Stimulated activated naive CD8-positive, alpha-beta T cell treated with anti-CD3 and anti-CD28 coated beads, Interleukin-15, amount 100 ng/mL, for 72 hours (primary cell): Measurements from ENCODE around the gene ABCA6.
"Not testable (repeated sequence)": the region's sequence is repeated elsewhere in the genome, so short reads cannot be mapped to it uniquely, and the experiment has no call there.

Source experiments
- ATAC-seq: fragments of 150-1000 bp; cut with Tn5 transposase; 2 replicates; pipeline ENCODE4 v1.10.0; 2021; ENCODE audit warnings: mild to moderate bottlenecking, moderate library complexity
- DNase-seq, 2 donors: peaks; one replicate each; pipeline ENCODE4 v3.0.0; 2021 to 2022
- H3K27ac Mint-ChIP-seq, 2 donors: one replicate each; pipeline ENCODE4 v1.8.0; 2022; ENCODE audit warnings: mild to moderate bottlenecking in 2 of 2, mixed read lengths in 2 of 2, moderate library complexity in 2 of 2
- H3K27me3 Mint-ChIP-seq: one replicate; pipeline ENCODE4 v1.8.0; 2022; ENCODE audit warnings: mixed read lengths
- H3K4me1 Mint-ChIP-seq: one replicate; pipeline ENCODE4 v1.8.0; 2022; ENCODE audit warnings: mild to moderate bottlenecking, mixed read lengths
- H3K4me3 Mint-ChIP-seq, 2 donors: one replicate each; pipeline ENCODE4 v1.8.0; 2022; ENCODE audit warnings: mild to moderate bottlenecking in 2 of 2, mixed read lengths in 2 of 2, moderate library complexity in 1 of 2
- H3K9me3 Mint-ChIP-seq, 2 donors: one replicate each; pipeline ENCODE4 v1.8.0; 2022; ENCODE audit warnings: mixed read lengths in 2 of 2

Gene ABCA6

GRCh38 chr17:69070378-69071232 lies 71.1 kb downstream of the ABCA6 start:
- peaks cover 10 to 33% of the 10 kb centered on the region in 2 donors for H3K9me3 Mint-ChIP-seq
- not testable (repeated sequence) for DNase-seq, H3K27me3 Mint-ChIP-seq, ATAC-seq, H3K4me3 Mint-ChIP-seq
- peak overlapping the region in 1 of 2 donors; percentile 74 for H3K27ac Mint-ChIP-seq
- H3K4me1 Mint-ChIP-seq = peaks cover 21% of the 10 kb centered on the region

DNA sequence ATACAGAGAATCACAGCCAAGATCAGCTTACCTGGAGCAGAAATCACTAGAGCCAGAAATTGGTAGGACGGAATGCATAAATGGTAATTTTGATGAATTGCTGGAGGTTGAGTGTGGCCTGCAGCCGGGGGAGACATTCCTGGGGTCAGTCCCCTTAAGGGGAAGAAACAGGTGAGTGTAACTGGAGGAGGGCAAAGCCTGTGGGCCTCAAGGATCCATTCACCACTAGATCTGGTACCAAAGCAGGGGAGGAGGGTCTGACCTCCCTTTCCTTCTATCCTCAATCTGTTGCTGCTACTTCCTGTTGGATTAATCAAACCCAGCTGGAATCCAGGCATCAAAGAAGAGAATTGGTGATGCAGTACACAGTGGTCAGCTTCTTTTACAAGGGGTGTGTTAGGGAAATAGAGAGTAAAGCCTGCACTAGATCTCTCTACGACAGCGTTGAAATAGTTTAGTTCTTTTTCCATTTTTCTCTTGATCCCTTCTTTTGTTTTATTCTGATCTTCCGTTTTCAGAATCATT lies 72.4 kb downstream of the ABCA6 start:
- no peak for DNase-seq
- no peak overlapping the region for H3K27ac Mint-ChIP-seq
- ATAC-seq = no peak
- H3K27me3 Mint-ChIP-seq = peaks cover 10% of the 10 kb centered on the region
- H3K4me1 Mint-ChIP-seq = peaks cover 27% of the 10 kb centered on the region
- H3K4me3 Mint-ChIP-seq = no peak overlapping the region
- H3K9me3 Mint-ChIP-seq = peaks cover 10 to 28% of the 10 kb centered on the region in 2 donors

DNA sequence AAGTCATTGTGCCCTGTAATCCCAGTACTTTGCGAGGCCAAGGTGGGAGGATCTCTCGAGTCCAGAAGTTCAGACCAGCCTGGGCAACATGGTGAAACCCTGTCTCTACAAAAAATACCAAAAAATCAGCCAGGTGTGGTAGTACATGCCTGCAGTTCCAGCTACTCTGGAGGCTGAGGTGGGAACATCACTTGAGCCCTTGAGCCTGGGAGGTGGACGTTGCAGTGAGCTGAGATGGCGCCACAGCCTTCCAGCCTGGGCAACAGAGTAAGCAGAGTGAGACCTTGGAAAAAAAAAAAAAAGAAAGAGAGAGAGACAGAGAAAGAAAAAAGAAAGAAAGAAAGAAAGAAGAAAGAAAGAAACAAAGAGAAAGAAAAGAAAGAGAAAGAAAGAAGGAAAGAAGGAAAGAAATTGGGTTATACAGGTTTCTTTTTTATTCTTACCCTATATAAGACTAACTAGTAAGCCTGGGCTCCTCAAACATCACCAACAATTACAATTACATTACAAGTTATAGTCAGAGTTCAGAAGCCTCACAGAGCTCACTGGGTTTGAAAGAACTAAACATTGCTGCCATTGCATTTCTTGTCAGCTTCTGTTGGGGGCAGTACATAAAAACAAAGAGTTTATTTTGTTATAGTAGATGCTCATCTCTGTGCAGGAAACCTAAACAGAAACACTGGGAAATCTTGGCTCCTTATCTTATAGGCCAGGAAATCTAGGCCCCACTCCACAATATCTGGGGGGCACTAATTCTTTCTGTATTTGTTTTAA lies 74.2 kb downstream of the ABCA6 start:
- Mint-ChIP-seq H3K27me3 (peaks cover 10% of the 10 kb centered on the region), H3K9me3 (peaks cover 0 to 16% of the 10 kb centered on the region in 2 donors), H3K4me1 (peaks cover 27% of the 10 kb centered on the region), H3K4me3 (no peak overlapping the region), H3K27ac (peak overlapping the region in 1 of 2 donors; percentile 27)
- DNase-seq (no peak), ATAC-seq (no peak)

GRCh38 chr17:69066482-69066881 lies 75.2 kb downstream of the ABCA6 start:
- peaks cover 10% of the 10 kb centered on the region for H3K27me3 Mint-ChIP-seq
- no peak for DNase-seq
- H3K9me3 Mint-ChIP-seq = peaks cover 0 to 10% of the 10 kb centered on the region in 2 donors
- H3K27ac Mint-ChIP-seq = no peak overlapping the region
- peak overlapping the region in 1 of 2 donors; percentile 24 for H3K4me3 Mint-ChIP-seq
- peaks cover 25% of the 10 kb centered on the region for H3K4me1 Mint-ChIP-seq
- no peak for ATAC-seq

- peaks cover 14% of the 10 kb centered on the region for H3K4me1 Mint-ChIP-seq
- H3K27me3 Mint-ChIP-seq = peaks cover 10% of the 10 kb centered on the region
- no peak for DNase-seq
- no peak overlapping the region for H3K4me3 Mint-ChIP-seq
- ATAC-seq = no peak
- no peak overlapping the region for H3K27ac Mint-ChIP-seq
- H3K9me3 Mint-ChIP-seq = peaks cover 0 to 8% of the 10 kb centered on the region in 2 donors
Measured at GRCh38 chr17:69065113-69065512, 76.6 kb downstream of the ABCA6 start.

DNA sequence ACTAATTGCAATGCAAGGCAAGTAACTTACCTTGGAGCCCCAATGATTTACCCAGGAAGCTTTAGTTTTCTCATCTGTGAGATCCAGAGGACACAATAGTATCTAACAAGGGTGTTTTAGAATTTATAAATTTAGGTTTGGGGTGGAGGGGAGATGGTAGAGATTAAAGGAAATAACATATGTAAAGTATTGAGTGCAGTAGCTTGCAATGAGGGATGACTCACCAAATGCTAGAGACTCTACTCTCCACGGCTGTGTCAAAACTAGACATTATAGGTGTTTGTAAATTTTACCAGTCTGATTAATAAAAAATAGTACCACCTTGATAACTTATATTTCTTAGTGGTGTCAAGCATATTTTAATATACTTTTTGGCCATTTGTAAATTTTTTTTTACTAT lies 77.2 kb downstream of the ABCA6 start:
- DNase-seq (no peak), ATAC-seq (no peak)
- peaks cover 11% of the 10 kb centered on the region for H3K27me3 Mint-ChIP-seq
- H3K9me3 Mint-ChIP-seq = peaks cover 0 to 8% of the 10 kb centered on the region in 2 donors
- peaks cover 14% of the 10 kb centered on the region for H3K4me1 Mint-ChIP-seq
- H3K4me3 Mint-ChIP-seq = no peak overlapping the region
- H3K27ac Mint-ChIP-seq = no peak overlapping the region

DNA sequence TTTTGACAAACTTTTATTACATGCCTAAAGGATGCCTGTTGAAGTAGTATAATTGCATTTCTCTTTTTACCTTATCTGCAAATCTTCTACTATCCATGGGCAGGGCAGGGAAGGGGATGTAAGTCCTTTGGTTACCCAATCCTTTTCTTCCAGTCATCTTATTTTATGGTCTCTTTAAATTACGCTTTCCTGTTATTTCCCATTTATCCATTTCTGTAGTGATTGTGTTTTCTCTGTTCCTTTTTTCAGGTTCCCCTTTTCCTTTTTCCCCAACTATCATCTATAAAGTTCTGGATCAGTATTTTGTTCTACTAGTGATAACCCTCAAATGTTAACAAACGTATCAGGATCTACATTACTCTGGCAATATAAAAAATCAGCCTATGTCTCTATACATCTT lies 77.7 kb downstream of the ABCA6 start:
- Mint-ChIP-seq H3K27me3 (peaks cover 16% of the 10 kb centered on the region), H3K27ac (no peak overlapping the region), H3K9me3 (peaks cover 0 to 12% of the 10 kb centered on the region in 2 donors), H3K4me3 (no peak overlapping the region), H3K4me1 (peaks cover 14% of the 10 kb centered on the region)
- DNase-seq (no peak), ATAC-seq (no peak)

- H3K9me3 Mint-ChIP-seq = peaks cover 0 to 15% of the 10 kb centered on the region in 2 donors
- H3K27me3 Mint-ChIP-seq = peaks cover 19% of the 10 kb centered on the region
- no peak for DNase-seq
- H3K4me3 Mint-ChIP-seq = no peak overlapping the region
- H3K4me1 Mint-ChIP-seq = peaks cover 14% of the 10 kb centered on the region
- no peak overlapping the region for H3K27ac Mint-ChIP-seq
- ATAC-seq = no peak
Measured at GRCh38 chr17:69062860-69063581, 78.7 kb downstream of the ABCA6 start.

- Mint-ChIP-seq H3K4me1 (peaks cover 14% of the 10 kb centered on the region), H3K27ac (no peak overlapping the region)
Measured at GRCh38 chr17:69061721-69062556, 79.8 kb downstream of the ABCA6 start.

DNA sequence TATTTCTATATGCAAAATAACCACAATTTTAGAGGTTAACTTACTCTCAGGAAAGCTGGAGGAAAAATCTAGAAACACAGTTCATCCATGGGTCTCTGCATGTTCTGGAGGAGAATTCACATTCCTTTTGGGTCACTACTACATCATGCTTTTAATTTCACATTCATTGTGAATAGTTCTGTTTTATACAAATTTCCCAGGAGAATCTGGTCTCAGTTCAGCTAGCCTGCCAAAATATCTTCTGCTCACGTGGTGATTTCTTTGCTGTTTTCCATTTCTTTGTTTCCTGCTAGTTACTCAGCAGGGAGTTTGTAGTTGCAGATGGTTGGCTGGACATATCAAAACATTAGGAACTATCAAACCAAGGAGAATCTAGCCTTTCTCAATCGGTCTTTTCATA lies 80.9 kb downstream of the ABCA6 start, which contains the start of gene ABCA9:
TSS of gene ABCA9 (minus strand) at position 106 of the 400 bp plus-strand sequence. CDS start 9,801 bp downstream, outside the sequence.
- Mint-ChIP-seq H3K4me3 (no peak within 1 kb of the TSS), H3K27ac (no peak within 1 kb of the TSS), H3K27me3 (peaks cover 14% of the 10 kb centered on the region), H3K4me1 (peaks cover 6% of the 10 kb centered on the region), H3K9me3 (peaks cover 4 to 17% of the 10 kb centered on the region in 2 donors)
- ATAC-seq = no peak
- no peak for DNase-seq

More at GRCh38 chr17:69061721-69062556, 79.8 kb downstream of the ABCA6 start:
- H3K4me3 Mint-ChIP-seq = no peak overlapping the region
- H3K9me3 Mint-ChIP-seq = peaks cover 0 to 15% of the 10 kb centered on the region in 2 donors
- ATAC-seq (no peak), DNase-seq (no peak)
- H3K27me3 Mint-ChIP-seq = peaks cover 19% of the 10 kb centered on the region

DNA sequence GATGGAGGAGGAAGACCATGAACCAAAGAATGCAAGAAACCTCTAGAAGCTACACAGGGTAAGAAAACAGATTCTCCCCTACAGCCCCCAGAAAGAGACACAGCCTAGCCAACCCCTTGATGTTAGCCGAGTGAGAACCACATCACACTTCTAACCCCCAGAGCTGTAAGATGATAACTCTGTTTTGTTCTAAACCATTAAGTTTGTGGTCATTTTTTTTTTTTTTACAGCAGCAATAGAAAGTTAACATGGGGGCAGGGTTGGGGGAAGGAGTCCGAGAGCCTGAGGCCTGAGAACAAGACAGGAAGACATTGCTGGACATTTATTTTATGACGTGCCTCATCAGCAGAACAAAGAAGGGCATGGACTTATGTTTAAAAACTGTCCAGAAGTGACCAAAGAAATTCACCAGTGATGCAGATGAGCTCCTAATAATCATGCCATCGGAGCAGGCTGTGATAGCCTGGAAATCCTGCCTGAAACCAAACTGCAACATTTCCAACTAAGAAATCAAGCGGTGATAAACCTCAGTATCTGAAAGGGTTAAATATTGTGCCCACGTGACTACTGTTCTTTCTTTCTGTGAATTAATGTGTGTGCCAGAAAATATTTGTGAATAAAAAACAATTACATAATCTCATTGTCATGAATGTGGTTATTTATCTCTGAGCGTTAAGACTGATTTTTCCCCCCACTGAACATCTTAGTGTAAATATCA lies 82.1 kb downstream of the ABCA6 start:
- H3K9me3 Mint-ChIP-seq = peaks cover 6 to 20% of the 10 kb centered on the region in 2 donors
- ATAC-seq (no peak), DNase-seq (no peak)
- no peaks in the 10 kb centered on the region for H3K4me1 Mint-ChIP-seq
- H3K27me3 Mint-ChIP-seq = peaks cover 9% of the 10 kb centered on the region
- no peak overlapping the region for H3K4me3 Mint-ChIP-seq
- H3K27ac Mint-ChIP-seq = no peak overlapping the region

GRCh38 chr17:69058165-69058564 lies 83.5 kb downstream of the ABCA6 start:
- H3K4me3 Mint-ChIP-seq = no peak overlapping the region
- ATAC-seq (no peak), DNase-seq (no peak)
- no peaks in the 10 kb centered on the region for H3K4me1 Mint-ChIP-seq
- no peak overlapping the region for H3K27ac Mint-ChIP-seq
- H3K27me3 Mint-ChIP-seq = peaks cover 9% of the 10 kb centered on the region
- H3K9me3 Mint-ChIP-seq = peaks cover 13 to 29% of the 10 kb centered on the region in 2 donors

GRCh38 chr17:69057280-69057679 lies 84.4 kb downstream of the ABCA6 start:
- H3K27ac Mint-ChIP-seq = no peak overlapping the region
- H3K4me1 Mint-ChIP-seq = no peaks in the 10 kb centered on the region
- H3K9me3 Mint-ChIP-seq = peaks cover 14 to 29% of the 10 kb centered on the region in 2 donors
- peaks cover 9% of the 10 kb centered on the region for H3K27me3 Mint-ChIP-seq
- no peak overlapping the region for H3K4me3 Mint-ChIP-seq
- DNase-seq (no peak), ATAC-seq (no peak)
